Gastrocnemius medialis (tissue), 4 donors: ENCODE data around the gene GSK3B.

Experiments
- CTCF ChIP-seq, 5 experiments: fragments of 450-650 bp in 3 of 5; fragments of 200-600 bp in 2 of 5; sonication (generic) in 2 of 5; IDR thresholded peaks in 4 of 5; conservative IDR thresholded peaks in 1 of 5; 1 replicate in 4 of 5; 2 replicates in 1 of 5; pipeline ENCODE4 v1.5.1; 2016 to 2019; ENCODE audit warnings: antibody characterized with exemption in 5 of 5, mild to moderate bottlenecking in 3 of 5, moderate library complexity in 3 of 5
- POLR2A ChIP-seq, 2 donors: fragments of 450-650 bp; IDR thresholded peaks; one replicate each; pipeline ENCODE4 v1.6.1; 2017; ENCODE audit warnings: antibody characterized with exemption in 2 of 2, mild to moderate bottlenecking in 2 of 2, moderate library complexity in 2 of 2

- TF ChIP-seq CTCF (IDR thresholded peaks at IDR 0.05 in 4 of 5, conservative IDR thresholded peaks at IDR 0.05 in 1 of 5), result no peak
- TF ChIP-seq POLR2A (IDR thresholded peaks at IDR 0.05), result no peak
Observed at GRCh38 chr3:120143676-120144075, 49.4 kb upstream of the GSK3B start.
